AML-193 (cell line): ENCODE measurements around the gene IL36G.

Experiments
- DNase-seq, 2 experiments: peaks; one replicate each; lab custom pipeline; 2025; lab: John Stamatoyannopoulos, UW

Gene IL36G

DNA sequence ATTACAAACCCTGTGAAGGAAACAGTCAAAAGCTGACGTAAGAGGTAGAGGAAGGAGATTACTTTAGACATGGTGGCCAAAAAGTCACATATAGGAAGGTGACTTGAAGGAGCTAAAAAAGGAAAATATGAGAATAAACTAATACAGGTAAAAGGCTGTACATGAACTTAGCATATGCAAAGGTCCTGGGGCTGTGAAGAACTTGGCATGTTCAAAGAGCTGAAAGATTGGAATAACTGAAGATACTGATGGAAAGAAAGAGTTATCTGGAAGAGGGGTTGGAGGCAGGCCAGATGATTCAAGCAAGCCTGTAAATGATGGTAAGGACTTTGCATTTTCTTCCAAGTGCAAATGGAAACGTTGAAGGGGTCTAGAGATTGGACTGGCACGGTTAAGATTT is 40.7 kb downstream of the IL36G start:
- DNase-seq, result no peak

DNA sequence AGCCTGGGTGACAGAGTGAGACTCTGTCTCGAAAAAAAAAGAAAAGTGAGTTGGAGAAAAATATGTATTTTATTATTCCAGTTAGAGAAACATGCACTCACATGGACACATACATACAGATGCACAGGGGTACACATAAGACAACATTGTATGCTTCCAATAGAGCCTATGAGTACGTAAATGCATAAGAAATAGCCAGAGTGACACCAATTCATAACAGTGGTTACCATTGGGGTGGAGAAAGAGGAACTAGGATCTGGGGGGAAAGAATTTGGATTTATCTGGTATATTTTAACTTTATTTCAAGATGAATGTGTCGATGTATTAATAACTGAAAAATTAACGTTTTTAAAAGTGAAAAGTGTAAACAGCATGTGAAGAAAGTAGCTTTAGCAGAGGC is 43.5 kb downstream of the IL36G start:
- DNase-seq, result no peak

DNA sequence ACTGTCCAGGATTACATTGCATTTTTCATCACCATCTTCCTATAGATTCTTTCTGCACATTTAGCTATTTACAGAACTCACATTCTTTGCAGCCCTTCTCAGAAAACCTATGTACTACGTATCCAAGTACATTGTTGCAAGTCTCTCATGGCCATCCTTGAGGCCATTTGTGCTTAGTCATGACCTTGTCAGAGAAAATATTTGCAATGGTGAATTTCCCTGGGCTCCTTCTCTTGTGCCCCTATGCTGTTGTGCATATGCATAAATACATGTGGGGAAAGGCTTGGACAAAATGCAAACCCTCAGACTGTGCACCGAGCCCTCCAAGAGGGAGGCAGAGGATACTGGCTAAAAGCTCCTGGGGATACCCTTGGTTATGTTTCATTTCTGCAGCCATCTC is 47.0 kb downstream of the IL36G start:
- no peak for DNase-seq

DNA sequence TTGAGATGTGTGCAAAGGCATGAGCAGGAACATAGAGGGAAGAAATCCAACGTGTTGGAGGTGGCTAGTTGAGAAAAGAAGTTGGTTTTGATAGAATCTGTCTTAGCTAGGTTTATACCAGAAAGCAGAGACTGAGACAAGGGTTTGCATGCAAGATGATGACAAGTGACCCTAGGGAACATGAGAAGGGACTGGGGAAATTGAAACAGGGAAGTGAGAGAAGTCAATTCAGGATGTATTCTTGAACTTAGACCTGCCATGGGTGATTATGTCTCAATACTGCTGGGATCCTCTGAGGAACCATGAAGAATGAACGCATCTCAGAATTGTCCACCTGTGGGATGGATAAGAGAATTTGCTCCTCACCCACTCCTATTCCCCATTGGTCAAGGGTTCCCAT is 47.9 kb downstream of the IL36G start:
- DNase-seq, result no peak

DNA sequence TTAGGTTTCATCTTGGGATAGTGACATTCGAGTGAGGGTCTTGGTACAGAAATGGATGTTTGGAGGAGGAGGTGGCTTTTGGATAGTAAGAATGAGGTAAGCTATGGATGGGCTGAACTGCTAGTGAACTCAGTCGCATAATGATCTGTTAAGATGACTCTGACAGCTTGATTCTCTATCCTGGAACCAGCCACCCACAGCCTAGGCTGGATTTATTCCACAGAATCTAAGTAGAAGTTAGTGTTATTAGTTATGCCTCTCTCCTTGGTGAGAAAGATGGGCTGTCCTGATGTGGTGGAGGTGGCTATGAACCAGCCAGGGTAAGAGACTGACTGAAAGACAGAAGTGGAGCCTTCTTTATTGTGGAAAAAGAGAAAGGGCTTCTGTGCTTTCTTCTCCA is 49.9 kb downstream of the IL36G start:
- DNase-seq, result no peak

DNA sequence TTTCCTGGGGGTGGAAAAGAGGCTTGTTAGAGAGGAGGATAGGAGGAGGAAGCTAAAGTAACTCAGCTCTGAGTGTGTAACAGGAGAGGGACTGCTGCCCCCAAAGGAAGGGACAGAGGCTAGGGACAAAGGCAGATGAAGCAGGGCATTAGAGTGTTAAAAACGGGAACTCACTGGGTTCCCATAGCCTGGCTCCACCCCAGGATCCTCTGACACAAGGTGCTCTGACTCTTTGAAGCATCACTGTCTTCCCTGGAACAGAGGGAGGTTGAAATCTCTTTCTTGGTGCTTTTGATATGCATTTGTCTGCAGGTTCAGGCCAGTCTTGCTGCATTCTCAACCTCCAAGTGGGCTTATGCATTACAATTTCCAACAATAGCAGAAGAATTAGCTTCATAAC is 50.3 kb downstream of the IL36G start:
- no peak for DNase-seq

DNA sequence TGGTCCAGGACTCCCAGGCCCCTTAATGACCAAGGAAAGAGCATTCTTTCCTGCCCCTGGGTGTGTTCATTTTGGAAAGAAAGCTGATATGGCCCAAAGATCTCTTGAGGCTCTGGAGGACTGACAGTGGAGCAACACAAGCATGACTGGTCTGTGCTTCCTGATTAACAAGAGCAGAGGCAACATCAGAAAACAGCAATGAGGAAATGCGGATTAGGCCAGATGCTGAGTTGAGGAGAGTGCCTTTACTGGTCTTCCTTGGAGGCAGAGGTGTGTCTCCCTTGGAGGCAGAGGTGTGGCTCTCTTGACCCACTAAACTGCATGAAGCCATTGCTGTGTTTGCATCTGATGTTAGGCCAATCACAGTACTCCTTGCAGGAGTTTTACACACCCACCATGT is 54.9 kb downstream of the IL36G start:
- no peak for DNase-seq

DNA sequence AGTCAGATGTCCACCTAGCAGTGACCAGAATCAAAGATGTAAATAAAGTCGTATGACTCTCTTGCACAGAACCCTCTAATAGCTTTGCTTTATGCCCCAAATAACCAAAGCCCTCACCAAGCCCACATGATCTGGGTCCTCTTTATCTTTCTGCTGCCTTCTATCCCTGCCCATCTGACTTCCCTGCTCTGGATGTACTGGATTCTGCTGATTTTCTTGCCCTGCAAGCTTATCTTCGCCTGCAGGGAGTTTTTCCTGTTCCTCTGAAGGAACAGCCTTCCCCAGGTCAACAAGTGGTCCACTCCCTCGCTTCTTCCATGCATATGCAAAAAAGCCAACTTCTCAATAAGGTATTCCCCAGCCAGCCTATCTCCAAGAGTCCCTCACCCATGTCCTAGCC is 56.2 kb downstream of the IL36G start:
- DNase-seq, result no peak
